Choroid plexus epithelial cell (primary cell): ENCODE measurements around the gene ABCD1.

Source experiments
- DNase-seq: peaks from one replicate; pipeline ENCODE4 v3.0.0-alpha.2; 2010; ENCODE audit warnings: low read depth
- H3K4me3 ChIP-seq: 2 replicates; pipeline ENCODE4 v1.5.1; 2011; ENCODE audit warnings: low read depth, mild to moderate bottlenecking, control low read depth, low read length, moderate library complexity
- TF ChIP-seq, protein P1 (sequence below): conservative IDR thresholded peaks from 2 replicates; pipeline ENCODE4 v1.5.1; 2011; ENCODE audit warnings: low read depth, mild to moderate bottlenecking, control low read depth, inconsistent platforms, low read length, moderate library complexity

Gene ABCD1

DNA sequence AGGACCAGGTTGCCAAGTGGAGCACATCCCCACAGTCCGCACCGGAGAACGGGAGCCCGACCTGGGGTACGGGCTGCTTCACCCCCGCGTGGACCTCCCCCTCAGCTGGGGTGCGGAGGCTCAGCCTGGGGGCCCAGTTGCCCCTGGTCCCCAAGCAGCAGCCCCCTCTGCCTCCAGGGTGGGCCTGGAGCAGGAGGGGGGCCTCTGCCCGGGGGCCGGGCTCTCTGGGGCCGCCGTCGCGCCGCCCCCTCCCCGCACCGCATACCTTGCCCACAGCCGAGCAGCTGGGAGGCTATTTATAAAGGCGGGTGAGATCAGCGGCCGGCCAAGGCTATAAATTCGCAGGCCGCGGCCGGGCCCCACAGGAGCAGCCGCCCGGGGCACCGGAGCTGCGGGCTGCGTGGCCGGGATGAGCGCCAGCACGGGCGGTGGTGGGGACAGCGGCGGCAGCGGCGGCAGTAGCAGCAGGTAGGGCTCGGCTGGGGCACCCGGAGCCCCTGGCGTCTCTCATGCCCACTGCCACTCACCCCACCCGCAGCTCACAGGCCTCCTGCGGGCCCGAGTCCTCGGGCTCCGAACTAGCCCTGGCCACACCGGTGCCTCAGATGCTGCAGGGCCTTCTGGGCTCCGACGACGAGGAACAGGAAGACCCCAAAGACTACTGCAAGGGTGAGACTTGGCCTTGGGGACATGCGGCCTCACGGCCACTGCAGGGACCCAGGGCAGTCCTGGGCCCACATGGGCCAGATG is 56.2 kb downstream of the ABCD1 start, which contains the start of gene SRPK3:
TSS of gene SRPK3 (plus strand) at position 364 of the 750 bp plus-strand sequence. CDS start at position 410, 46 bp downstream.
- TF ChIP-seq, protein P1, sequence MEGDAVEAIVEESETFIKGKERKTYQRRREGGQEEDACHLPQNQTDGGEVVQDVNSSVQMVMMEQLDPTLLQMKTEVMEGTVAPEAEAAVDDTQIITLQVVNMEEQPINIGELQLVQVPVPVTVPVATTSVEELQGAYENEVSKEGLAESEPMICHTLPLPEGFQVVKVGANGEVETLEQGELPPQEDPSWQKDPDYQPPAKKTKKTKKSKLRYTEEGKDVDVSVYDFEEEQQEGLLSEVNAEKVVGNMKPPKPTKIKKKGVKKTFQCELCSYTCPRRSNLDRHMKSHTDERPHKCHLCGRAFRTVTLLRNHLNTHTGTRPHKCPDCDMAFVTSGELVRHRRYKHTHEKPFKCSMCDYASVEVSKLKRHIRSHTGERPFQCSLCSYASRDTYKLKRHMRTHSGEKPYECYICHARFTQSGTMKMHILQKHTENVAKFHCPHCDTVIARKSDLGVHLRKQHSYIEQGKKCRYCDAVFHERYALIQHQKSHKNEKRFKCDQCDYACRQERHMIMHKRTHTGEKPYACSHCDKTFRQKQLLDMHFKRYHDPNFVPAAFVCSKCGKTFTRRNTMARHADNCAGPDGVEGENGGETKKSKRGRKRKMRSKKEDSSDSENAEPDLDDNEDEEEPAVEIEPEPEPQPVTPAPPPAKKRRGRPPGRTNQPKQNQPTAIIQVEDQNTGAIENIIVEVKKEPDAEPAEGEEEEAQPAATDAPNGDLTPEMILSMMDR: no peak
- H3K4me3 ChIP-seq: no peak within 1 kb of the TSS
- no peak for DNase-seq

DNA sequence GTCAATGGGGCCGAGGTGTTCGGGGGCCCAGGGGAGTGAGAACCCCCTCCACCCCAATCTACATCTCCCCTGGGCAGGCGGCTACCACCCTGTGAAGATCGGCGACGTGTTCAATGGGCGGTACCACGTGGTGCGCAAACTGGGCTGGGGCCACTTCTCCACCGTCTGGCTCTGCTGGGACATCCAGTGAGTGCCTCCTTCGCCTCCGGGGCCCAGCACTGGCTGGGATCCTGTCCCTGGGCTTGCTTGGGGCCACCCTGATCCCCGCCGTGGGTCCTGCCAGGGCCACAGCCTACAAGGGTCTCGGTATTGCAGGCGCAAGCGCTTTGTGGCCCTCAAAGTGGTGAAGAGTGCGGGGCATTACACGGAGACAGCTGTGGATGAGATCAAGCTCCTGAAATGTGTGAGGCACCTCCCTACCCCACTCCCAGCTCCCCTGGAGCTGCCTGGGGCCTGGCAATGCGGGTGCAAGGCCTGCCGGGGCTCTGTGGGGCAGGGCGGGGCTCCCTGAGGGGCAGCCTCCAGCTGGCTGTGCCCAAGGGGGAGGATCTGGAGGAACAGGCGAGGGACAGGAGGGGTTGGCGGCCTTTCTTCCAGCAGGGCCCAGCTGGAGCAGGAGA is 56.9 kb downstream of the ABCD1 start:
- no peak for DNase-seq
- TF ChIP-seq, protein P1: no peak
- H3K4me3 ChIP-seq: no peak overlapping the region

DNA sequence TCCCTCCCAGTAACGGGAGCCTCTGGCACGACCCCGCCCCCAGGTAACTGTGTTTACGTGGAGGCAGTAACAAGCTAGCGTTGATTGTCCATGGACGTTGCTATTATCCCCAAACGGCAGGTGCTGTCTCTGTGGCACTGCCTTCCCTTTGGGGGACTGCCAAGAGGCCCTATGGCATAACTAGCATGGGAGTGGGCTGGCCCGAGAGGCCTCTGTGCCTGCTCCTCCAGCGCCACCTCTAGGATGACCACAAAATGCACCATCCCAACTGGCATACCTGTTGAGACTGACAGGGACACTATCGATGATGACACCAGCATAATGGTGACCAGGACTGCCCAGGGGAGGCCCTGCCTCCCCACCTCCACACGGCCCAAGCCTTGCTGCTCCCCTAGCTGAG is 57.7 kb downstream of the ABCD1 start:
- DNase-seq: no peak
- TF ChIP-seq, protein P1: peak; percentile 14
- no peak overlapping the region for H3K4me3 ChIP-seq

DNA sequence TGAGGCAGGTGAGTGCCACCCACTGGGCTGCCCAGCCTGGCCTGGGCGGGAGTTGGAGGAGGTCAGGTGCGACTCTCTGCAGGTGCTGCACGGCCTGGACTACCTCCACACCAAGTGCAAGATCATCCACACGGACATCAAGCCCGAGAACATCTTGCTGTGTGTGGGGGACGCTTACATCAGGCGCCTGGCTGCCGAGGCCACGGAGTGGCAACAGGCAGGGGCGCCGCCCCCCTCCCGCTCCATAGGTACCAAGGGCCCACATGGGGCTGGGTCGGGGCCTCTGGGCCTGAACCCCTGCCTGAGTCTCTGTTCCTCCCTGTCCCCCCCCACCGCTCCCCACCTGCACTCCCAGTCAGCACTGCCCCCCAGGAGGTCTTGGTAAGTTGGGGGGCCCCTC is 58.2 kb downstream of the ABCD1 start:
- no peak for DNase-seq

DNA sequence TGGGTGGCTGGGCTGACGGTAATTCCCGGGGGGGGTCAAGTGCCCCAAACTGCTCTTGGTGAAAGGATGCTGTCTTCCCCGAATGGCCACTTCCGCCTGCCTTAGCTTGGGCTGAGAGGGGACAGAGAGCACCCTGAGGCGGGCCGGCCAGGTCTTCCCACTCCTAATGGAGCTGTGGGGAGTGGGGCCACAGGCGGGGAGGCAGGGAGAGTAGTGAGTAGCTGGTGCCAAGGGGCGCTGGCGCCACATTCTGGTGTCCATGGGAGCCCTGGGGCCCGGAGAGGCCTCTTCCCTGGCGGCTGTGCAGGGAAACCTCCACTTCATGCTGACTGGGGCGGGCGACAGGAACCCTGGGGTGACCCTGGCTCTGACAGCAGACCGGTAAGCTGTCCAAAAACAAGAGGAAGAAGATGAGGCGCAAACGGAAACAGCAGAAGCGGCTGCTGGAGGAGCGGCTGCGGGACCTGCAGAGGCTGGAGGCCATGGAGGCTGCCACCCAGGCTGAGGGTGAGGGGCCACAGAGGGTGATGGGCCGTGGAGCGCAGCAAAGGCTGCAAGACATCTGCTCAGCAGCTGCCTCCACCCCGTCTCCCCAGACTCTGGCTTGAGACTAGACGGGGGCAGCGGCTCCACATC is 58.8 kb downstream of the ABCD1 start:
- no peak overlapping the region for H3K4me3 ChIP-seq
- TF ChIP-seq, protein P1: no peak
- no peak for DNase-seq

More for the DNA sequence above, 58.2 kb downstream of the ABCD1 start:
- H3K4me3 ChIP-seq: no peak overlapping the region
- TF ChIP-seq, protein P1: no peak

DNA sequence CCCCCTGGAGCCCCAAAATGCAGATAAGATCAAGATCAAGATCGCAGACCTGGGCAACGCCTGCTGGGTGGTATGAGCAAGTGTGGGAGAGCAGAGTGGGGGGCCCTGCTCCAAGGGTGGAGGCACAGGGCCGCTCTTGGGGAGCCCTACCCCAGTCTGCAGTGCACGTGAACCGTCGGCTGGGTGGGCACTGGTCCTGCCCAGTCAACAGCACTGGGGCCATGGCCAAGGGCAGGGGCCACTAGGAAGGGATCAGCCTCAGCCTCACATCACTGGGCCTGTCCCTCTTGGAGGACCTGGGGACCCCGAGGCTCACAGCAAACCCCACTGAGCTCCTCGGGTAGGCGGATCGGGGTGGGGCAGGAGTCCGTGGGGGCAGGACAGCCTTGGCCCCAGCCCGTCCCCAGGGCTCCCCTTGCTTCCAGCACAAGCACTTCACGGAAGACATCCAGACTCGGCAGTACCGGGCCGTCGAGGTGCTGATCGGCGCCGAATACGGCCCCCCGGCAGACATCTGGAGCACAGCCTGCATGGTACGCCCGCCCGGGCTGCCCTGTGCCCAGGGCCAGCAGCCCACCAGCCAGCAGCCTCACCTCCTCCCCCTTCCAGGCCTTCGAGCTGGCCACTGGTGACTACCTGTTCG is 59.8 kb downstream of the ABCD1 start:
- TF ChIP-seq, protein P1: no peak
- no peak overlapping the region for H3K4me3 ChIP-seq
- no peak for DNase-seq
